AG09319 (cell line): ENCODE data around the gene FXYD5.

ENCODE experiments used
- DNase-seq: peaks from one replicate; pipeline ENCODE4 v3.0.0-alpha.2; 2010; ENCODE audit warnings: low read depth; ENCODE audit errors: extremely low read depth
- TF ChIP-seq, protein P1 (sequence below): IDR thresholded peaks from 2 replicates; pipeline ENCODE4 v1.5.1; 2011; ENCODE audit warnings: low read depth, mild to moderate bottlenecking, inconsistent platforms, low read length, moderate library complexity

FXYD5 gene

DNA sequence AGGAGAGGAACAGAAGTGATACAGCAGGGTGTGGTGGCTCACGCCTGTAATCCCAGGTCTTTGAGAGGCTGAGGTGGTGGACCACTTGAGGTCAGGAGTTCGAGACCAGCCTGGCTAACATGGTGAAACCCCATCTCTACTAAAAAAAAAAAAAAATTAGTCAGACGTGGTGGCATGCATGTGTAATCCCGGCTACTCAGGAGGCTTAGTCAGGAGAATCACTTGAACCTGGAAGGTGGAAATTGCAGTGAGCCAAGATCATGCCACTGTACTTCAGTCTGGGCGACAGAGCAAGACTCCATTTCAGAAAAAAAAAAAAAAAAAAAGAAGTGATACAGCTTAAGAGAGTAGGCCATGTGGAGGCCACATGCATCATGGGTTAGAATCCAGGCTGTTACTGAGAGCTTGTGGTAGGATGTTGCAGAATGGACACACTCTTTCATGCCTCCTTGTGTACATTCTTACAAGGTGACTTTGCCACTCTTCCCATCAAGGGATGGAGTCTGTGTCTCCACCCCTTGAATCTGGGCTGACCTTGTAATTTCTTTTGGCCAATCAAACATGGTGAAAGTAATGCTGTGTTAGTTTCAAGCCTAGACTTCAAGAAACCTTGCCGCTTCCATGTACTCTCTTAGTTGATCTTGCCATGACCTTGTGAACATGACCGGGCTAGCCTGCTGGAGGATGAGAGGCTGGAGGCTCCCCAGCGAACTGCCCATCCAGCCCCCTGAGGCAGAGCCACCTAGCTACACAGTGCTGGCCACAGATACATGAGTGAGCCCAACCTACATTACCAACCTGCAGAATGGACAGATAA, 61.7 kb downstream of the FXYD5 start:
- no peak for DNase-seq
- TF ChIP-seq, protein P1, sequence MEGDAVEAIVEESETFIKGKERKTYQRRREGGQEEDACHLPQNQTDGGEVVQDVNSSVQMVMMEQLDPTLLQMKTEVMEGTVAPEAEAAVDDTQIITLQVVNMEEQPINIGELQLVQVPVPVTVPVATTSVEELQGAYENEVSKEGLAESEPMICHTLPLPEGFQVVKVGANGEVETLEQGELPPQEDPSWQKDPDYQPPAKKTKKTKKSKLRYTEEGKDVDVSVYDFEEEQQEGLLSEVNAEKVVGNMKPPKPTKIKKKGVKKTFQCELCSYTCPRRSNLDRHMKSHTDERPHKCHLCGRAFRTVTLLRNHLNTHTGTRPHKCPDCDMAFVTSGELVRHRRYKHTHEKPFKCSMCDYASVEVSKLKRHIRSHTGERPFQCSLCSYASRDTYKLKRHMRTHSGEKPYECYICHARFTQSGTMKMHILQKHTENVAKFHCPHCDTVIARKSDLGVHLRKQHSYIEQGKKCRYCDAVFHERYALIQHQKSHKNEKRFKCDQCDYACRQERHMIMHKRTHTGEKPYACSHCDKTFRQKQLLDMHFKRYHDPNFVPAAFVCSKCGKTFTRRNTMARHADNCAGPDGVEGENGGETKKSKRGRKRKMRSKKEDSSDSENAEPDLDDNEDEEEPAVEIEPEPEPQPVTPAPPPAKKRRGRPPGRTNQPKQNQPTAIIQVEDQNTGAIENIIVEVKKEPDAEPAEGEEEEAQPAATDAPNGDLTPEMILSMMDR, result no peak

DNA sequence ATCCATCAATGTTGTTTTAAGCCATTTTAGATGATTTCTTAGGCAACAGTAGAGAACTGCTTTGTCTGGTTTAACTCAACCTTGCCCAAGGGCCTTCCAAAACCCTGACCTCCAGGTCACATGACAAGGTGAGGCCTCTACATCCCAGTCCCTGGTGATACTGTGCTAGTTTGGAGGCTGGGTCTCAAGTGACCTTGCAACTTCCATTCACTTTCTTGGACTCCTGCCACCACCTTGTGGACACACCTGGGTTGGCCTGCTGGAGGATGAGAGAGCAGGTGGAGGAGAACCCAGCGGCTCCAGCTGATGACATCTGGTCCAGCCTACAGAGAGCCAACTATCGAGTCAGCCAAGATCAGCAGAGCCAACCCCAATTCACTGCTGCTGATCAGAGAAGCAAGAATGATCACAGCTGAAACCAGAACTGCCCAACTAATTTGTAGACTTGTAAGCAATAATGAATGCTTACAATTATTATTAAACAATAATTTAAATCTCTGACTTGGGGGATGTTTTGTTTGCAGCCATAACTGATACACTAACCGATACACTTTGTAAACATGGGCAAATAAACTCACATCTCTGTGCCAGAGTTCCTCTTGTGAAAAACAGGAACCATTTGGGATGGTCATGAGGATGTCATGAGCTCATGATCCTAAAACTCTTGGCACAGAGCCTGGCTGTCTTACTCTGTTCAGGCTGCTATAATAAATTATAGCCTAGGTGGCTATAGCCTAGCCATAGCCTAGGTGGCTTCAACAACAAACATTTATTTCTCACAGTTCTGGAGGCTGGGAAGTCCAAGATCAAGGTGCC, 62.5 kb downstream of the FXYD5 start:
- DNase-seq, result no peak
- TF ChIP-seq, protein P1, result no peak

- no peak for DNase-seq
- TF ChIP-seq, protein P1, result no peak
Observed at GRCh38 chr19:35217649-35217990, 63.1 kb downstream of the FXYD5 start.

- DNase-seq, result no peak
- TF ChIP-seq, protein P1, result no peak
Observed at GRCh38 chr19:35219008-35219407, 64.5 kb downstream of the FXYD5 start.
